GM18508 (cell line): ENCODE data around the gene NPDC1.
"Not testable (repeated sequence)": the region's sequence is repeated elsewhere in the genome, so short reads cannot be mapped to it uniquely, and the experiment has no call there.

Source experiments
- ATAC-seq: cut with Tn5 transposase; IDR thresholded peaks from one replicate; pipeline ENCODE4 v1.9.1; 2021; ENCODE audit warnings: moderate number of reproducible peaks; ENCODE audit not compliant: insufficient read depth, unreplicated experiment

Gene NPDC1

DNA sequence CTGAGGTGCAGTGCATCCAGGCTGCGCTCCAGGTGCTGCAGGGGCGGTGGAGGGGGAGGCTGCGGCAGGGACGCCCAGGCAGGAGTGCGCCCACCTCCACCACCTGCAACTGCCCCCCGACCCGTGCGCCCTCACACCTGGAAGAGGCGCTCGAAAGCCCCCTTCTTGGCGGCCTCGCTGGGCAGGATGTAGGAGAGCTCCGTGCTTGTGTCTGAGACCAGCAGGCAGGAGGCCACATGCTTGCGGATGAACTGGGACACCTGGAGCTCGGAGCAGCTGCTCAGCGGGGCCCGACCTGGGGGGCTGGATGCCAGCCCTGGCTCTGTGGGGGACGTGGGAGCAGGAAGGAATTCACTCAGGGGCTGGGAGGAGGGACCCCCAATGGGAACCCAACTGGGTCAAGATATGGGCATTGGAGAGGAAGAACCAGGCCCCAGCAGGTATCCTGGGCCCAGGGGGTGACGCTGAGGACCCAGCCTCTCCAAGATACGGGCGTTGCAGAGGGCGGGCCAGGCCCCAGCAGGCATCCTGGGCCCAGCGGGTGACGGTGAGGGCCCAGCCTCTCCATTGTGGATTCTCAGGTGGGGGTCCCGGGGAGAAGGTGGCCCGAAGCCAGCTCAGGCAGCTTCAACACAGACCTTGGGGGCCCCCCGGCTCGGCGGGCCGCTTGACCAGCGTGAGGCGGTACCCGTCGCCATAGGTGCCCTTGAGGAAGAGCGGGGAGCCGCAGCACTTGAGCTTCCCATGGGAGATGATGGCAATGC, 31.0 kb downstream of the NPDC1 start:
- no peak for ATAC-seq

DNA sequence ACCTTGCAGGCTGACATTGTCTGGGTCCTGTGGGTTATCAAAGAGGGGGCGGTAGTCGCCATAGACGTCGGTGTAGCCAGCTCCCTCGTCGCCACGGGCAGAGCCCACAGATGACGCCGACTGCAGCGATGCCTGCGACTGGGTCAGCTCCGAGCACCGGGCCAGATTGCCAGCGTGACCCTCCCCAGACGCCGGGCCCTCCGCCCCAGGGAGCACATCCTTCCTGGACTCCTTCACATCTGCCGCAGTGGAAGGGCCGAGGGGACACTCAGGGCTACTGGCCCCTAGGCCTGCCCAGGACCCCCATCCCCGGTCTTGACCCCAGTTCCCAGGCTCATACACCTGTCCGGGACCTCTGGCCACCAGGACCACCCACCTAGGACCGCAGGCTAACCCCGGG, 31.8 kb downstream of the NPDC1 start:
- ATAC-seq: no peak

DNA sequence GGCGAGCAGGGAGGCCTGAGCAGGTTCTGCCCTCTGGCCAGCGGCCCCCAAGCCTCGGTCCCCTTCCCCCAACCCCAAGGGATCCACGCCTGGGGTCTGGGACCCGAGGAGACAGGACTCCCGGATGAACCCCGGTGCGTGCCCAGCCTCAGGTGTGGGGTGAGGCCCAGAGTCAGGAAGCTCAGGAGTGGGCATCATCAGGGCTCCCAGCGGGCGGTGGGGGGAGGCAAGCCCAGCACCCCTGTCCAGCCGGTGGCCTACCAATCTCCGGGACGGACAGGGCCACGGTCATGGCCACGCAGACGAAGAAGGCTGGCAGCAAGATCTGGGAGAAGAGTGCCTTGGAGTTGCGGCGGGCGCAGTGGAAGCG, 32.4 kb downstream of the NPDC1 start:
- ATAC-seq: no peak

DNA sequence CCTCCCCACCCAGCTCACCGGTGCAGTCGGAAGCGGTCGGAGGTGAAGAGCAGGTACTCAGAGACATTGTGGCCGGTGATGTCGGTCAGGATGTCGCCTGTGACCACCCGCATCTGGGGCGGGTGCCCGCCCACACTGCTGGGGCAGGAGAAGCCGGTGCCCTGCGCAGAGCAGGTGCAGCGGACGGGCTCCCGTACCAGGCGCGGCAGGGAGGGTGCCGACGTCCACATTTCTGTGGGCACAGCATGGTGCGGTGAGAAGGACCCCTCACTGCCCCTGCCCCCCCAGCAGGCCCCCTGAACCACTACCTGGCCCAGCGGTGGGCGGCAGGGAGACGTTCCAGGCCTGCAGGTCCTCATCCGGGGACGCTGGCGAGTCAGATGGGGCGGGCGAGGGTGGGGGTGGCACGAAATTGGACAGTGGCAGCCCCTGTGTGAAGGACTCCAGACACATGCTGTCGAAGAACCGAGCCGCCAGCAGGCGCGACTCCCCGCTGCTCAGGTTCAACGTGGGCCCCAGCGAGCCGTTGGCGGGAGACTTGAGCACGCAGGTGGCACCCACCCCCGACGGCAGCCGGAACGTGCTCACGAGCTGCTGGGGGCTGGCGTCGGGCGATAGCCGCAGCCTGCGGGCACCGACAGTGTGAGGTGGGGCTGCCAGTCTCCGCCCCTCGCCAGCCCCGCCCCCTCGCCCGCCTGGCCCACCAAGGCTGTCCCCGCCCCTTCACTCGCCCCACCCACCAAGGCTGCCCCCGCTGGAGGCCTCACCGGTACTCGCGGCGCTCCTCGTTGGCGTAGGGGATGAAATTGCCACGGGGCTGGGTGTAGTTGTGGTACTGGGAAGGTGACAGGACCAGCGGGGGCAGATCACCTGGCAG, 33.0 kb downstream of the NPDC1 start:
- ATAC-seq: no peak

DNA sequence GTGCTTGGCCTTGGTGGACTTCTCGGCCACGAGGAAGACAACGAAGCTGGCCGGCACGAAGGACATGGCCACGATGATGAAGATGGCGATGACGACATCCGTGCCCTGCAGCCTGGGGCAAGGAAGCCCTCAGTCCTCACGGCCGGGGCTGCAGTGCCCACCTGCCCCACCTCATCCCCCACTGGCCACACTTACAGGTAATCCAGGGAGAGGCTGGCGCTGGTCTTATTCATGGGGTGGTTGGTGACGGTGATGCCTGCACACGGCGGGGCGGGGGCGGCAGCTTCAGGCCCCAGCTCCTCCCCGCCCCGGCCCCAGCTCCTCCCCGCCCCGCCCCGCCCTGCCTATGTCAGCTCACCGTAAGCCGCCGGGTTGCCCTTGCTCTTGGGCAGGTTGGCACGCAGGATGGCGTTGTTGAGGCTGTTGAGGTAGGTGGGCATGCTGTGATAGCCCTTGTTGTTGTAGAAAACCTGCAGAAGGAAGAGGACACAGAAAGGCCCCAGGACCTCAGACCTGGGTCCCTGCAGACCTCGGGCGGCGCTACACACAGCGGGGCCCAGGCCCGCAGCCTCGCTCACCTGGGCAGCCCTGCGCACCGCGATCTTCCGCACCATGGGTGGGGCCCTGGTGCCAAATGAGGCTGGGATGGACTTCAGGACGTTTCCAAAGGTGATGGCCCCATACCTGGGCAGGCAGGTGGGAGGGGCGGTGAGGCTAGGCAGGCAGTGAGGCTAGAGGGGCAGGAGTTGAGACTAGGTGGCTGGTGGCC, 33.9 kb downstream of the NPDC1 start:
- ATAC-seq: no peak

DNA sequence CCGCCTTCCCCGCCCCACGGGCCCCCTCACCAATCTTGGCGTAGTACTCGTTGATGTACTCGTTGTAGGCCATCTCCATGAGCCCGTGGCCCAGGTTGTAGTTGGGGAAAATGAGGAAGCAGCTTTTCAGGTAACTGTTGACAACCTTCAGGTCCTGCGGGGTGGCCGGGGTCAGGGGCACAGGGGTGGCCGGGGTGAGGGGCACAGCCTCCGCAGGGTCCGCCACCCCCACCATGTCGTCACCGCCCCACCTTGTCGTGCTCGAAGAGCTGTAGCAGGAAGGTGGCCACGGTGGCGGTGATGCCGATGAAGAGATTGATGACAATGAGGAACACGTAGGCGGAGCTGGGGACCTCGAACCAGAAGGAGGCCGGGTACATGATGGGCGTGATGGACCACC, 34.8 kb downstream of the NPDC1 start:
- no peak for ATAC-seq

DNA sequence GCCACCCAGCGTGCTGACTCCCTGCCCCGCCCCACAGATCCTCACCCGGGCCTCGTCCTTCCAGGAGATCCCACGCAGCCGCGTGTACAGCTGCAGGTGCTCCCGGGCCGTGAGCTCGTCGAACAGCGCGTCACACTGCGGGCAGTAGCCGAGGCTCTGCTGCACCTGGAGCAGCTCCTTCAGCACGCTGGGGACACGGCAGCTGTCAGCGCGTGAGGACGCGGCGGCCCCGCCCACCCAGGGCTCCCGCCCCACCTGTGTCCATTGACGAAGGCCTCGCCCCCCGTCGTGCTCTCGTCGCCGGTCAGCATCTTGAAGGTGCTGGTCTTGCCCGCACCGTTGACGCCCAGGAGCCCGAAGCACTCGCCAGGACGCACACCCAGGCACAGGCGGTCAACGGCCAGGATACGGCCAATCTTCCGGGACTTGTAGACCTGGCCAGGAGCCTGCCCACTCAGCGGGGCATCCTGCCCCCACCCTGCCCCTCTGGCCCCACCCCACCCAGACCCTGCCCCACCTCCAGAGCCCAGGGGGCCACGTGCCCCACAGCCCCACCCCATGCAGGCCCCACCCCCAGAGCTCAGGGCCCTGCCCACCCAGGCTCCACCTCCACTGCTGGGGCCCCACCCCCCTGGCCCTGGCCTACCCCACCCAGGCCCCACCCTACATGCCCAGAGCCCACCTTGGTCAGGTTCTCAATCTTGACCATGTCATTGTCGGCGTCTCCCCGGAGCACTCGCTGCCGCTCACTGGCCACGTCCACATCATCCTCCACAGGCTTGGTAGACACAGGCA, 35.8 kb downstream of the NPDC1 start:
- no peak for ATAC-seq

DNA sequence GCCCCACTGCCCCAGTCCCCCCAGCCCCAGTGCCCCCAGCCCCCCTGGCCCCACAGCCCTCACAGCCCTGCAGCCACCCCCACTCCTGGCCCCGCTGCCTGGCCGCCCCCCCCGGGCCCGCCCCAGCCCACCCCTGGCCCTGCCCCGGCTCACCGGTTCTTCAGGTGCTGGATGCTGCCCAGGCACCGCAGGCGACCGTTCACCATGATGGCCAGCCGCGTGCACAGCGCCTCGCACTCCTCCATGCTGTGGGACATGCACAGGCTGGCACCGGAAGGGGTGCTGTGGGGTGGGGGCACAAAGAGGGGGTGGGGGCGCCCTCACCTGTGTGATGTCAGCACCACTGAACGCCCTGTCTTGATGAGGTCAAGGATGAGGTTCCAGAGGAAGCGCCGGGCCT, 36.8 kb downstream of the NPDC1 start:
- no peak for ATAC-seq

DNA sequence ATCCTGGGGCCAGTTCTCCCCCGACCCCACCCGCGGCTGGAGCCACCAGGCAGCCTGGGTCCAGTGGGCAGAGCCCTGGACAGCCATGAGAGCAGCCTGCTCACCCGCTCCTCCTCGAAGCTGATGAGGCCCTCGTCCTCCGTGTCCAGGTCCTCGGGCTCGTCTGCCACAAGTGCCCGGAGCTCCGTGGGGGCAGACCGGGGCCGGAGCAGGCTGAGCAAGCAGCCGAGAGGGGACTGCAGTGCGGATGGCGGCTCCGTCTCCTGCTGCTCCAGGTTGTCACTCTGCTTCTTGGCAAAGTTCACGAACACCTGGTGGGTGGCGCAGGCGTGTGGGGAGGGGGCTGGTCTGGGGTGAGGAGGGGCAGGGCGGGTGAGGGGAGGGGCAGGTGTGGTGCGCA, 37.7 kb downstream of the NPDC1 start:
- ATAC-seq: no peak

DNA sequence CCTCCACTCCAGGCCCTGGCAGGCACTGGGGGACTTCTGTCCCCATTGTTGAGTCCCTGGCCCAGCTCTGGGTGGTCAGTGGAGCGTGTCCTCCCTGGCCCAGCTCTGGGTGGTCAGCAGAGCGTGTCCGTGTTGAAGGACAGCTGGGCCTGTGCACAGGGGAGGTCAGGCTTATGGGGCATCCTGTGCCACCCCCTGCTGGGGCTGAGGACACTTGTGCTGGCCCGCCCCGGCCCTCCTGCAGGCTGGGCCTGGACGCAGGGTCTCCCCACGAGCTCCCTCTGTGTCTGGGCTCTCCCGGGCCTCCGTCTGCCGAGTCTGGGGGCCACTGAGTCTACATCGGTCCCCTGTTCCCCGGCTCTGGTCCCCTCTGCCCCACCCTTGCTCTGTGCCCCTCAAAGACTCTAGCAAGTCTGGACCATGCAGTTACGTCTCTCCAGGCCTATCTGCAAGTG, 38.1 kb downstream of the NPDC1 start:
- no peak for ATAC-seq

DNA sequence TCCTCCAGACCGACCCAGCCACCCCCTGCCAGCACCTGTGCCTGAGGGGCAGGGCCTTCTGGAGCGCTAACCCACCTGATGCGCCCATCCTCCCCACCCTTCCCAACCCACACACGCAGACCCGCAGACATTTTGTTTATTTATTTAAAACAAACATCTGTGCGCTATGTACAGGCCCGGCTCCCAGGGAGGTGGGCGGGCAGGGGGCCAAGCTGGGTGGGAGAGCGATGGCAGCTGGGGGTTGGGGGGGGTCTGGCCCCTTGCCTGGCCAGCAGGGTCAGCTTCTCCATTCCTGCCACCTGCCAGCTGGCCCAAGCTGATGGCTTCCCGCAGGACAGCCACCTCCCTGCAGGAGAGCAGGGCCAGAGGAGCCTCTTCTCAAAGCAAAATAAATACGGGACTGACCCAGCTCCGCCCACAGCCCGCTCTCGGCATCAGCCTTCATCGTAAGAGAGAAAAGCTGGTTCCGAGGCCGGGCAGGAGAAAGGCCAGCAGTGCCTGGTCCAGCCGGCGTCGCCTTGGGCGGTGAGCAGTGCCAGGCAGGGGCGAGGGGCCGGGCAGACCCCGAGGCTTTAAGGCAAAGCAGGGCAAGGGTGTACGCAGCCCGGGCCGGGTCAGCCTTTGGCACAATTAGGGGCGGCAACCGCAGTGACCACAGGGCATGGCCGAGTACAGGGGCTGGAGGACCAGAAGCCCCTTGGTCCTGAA, 38.7 kb downstream of the NPDC1 start:
- no peak for ATAC-seq

DNA sequence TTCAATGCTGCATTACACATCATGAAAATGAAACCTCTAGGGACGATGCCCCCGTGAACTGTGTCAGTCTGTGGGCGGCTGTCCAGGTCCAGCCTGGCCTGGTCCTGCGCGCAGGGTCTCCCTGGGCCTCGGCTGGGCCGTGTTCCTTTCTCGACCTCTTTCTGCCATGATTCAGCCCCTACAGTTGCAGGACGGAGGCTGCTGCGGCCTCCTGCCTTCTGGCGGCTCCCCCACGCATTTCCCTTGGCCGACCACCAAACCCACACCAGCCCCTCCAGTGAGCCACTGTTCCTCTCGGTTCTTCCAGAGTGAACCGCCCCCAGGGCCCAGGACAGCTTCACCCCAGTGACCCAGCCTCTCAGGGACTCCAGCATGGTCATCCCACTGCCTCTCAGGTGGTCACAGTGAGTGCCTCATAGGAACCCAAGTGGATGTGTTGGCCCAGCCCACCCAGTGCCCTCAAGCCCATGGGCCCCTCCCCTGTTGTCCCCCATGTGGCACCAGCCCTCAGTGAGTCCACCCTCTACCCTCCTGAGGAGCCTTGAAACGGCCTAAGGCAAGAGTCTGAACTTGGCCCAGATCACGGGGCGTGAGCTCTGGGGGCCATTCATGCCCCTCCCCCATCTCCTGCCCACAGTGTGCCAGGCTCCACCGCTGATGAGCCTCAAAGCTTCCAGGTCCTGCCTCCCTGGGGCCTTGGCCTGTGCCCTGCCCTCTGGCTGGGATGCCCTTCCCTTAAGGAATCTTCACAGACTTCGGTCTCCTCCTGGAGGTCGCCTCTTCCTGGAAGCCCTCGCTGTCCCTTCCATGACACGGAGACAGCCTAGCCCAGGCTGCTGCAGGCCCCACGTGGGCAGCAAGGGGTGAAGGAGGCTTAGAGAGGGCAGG, 39.6 kb downstream of the NPDC1 start:
- ATAC-seq: no peak

DNA sequence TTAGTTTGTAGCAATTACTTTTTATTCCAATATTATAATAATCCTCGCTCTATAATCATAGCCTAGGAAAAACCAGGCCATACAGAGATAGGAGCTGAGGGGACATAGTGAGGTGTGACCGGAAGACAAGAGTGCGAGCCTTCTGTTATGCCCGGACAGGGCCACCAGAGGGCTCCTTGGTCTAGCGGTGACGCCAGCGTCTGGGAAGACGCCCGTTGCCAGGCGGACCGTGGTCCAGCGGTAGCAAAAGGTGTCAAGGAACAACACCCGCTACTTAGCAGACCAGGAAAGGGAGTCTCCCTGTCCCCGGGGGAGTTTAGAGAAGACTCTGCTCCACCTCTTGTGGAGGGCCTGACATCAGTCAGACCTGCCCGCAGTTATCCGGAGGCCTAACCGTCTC, 41.7 kb downstream of the NPDC1 start:
- ATAC-seq: not testable (repeated sequence)

DNA sequence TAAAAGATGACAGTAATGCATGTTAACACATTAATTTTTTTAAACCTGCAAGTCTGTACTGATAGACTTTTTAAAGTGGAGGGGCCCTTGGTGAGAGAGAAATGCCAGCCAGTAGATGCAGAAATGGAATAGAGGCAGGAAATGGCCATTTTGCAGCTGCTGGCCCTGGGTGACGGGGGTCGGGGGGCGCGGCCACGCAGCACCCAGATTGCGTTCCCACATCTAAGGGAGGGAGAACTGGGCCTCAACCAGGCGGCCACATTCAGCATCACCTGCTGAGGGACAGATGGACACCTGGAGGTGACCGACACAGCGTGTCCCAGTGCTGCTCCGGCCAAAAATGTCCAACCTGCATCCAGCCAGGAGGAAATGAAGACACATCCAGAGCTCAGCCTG, 43.3 kb downstream of the NPDC1 start:
- ATAC-seq: no peak

DNA sequence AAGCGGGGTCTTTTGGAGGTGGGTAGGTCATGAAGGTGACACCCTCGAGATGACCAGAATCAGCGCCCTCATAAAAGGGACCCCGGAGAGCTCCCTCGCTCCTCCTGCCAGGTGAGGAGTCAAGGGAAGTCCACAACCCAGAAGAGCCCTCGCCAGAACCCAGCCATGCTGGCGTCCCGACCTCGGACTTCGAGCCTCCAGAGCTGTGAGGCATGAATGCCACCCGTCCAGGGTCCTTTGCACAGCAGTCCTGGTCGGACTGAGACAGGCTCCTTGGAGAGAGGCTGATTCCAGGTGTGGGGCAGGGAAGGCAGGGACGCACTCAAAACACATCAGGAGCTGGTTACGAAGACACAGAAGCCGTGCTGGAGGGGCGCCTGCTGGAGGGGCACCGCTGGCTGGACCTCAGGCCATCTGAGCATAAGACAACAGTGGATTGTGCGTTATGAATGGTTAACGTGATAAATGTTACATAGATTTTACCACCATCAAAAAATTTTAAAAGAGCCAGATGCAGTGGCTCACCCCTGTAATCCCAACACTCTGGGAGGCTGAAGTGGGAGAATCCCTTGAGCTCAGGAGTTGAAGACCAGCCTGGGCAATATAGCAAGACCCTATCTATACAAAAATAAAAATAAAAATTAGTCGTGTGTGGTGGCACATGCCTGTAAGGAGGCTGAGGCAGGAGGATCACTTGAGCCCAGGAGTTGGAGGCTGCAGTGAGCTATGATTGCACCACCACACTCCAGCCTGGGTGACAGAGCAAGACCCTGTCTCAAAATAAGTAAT, 43.9 kb downstream of the NPDC1 start:
- ATAC-seq: no peak

DNA sequence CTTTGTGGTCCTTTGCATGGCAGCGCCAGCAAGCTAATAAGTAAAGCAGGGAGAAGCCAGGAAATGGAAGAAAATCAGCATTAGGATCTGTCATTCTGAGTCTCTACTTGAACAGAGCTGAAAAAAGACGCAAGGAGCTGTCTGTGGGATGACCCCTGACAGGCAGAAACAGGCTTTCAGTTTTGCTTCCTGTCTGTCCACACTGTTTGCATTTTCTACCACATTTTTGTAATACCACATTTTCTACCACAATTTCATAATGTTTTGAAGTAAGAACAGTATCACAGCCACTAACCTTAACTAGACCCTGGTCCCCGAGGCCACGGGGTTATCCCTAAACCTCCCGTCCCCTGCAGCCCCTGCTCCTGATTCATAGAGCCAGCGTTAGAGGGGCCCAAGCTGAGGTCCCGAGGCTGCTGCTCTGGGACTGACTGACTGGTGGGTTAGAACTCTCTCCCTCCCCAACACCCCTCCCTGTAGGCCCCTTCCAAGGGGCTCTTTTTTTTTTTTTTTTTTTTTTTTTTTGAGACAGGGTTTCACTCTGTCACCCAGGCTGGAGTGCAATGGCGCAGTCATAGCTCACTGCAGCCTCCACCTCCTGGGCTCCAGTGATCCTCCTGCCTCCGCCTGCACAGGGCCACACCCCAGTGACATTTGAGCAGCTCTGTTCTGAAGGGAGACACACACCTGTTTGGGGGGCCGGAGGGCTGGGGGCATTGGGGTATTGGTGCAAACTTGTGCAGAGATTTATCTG, 45.6 kb downstream of the NPDC1 start:
- peak; percentile 59 for ATAC-seq

DNA sequence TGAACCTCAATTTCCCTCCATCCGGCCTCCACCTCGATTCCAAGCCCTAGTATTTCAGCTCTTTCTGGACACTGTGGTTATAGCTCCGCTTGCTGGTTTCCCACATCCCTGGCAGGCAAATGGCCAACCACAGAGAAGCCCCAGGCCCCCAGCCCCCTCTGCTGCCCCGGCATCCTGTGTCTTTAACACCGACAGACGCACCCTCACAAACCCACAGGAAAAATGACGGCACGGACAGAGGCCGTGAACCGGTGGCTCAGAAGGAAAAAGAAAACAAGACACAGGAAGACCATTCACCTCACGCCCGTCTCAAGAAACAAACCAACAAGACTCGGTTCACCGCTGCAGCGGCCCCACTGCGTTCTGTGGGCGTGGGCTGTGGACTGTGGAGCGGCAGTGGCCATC, 48.1 kb downstream of the NPDC1 start:
- ATAC-seq: no peak
